Measurements from ENCODE around the gene GIT2.
"Not testable (repeated sequence)": the region's sequence is repeated elsewhere in the genome, so short reads cannot be mapped to it uniquely, and the experiment has no call there.

GIT2 gene

DNA sequence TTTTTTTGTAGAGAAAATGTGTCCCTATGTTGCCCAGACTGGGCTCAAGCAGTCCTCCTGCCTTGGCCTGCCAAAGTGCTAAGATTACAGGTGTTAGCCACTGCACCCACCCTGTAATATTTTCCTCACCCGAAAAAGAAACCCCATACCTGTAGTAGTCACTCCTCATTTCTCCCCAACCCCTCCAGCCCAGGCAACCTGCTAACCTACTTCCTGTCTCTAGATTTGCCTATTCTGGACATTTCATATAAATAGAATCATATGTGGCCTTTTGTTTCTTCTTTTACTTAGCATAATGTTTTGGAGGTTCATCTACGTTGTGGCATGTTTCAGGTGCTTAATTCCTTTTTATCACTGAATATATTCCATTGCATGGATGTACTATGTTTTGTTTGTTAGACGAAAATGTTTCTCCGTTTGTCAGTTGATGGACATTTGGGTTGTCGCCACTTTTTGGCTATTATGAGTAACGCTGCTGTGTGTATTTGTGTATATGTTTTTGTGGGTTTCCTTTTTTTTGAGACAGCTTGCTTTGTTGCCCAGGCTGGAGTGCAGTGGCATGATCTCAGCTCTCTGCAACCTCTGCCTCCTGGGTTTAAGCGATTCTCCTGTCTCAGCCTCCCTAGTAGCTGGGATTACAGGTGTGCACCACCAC lies 9.3 kb upstream of the GIT2 start:
- no peak for DNase-seq

DNA sequence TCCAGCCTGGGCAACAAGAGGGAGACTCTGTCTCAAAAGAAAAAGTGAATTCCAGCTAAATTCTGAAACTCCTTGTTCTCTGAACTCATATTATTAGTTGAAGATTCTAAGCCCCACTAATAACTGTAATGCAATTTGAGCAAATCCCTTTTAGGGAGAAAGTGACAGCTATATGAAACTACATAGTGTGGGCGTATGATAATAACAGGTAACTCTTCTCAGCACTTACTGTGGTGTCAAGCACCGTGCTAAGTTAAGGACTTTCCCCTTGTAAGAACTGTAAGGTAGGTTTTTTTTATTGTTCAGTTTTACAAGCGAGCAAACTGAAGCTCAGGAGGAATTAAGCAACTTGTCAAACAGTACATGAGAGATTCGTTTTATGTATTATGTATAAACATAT lies 8.4 kb upstream of the GIT2 start:
- DNase-seq, result no peak

DNA sequence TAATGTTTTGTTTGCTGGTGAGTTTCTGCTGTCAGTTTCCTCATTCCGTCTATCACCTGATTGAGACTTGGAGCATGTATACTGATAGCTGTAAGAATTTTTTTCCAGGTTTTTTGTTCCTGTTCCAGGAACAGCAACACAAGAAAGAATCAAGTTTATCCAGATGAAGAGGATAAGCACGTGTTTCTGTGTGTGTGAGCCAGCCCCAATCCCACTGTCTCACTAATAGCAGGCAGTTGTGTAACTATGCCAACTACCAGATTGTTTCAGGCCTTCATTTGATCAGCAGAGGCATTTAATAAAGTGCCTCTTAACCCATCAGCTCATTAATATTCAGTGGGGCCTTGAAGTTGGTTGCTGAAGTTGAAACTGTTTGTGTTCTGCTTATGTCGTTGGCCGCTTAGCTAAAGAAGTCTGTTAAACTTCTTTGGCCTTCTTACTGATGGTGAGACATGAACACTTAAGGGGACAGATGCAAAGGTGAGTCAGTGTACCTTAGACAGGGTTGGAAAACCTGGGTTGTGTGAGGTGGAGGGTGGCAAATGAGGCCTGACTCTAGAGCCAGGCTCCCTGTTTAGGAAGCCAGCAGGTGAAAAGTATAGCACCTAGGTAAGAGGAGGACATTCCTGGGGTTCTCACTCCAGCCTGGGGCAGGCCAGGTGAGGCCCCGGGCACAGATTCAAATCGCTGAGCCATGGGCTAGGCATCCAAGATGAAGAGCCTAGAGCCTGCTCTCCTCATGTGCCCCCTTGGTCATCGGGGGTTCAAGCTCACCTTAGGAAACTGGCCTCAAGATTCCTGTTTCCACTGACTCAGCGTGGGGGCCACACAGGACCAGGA lies 6.7 kb upstream of the GIT2 start:
- DNase-seq, result no peak

DNA sequence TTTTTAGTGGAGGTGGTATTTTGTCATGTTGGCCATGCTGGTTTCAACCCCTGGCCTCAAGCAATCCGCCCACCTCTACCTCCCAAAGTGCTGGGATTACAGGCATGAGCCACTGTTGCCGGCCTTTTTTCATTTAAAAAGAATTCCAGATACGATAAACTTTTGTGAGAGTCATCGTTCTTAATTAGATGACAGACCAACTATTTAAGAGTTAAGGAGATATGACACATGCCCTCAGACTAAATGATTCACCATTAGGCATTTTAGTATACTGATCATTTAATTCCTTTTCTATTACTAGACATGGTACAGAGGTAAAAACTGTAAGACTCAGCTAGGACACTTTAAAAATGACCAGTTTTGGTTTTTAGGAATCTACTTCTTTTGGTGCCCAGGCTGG lies 5.4 kb upstream of the GIT2 start:
- DNase-seq, result no peak

DNA sequence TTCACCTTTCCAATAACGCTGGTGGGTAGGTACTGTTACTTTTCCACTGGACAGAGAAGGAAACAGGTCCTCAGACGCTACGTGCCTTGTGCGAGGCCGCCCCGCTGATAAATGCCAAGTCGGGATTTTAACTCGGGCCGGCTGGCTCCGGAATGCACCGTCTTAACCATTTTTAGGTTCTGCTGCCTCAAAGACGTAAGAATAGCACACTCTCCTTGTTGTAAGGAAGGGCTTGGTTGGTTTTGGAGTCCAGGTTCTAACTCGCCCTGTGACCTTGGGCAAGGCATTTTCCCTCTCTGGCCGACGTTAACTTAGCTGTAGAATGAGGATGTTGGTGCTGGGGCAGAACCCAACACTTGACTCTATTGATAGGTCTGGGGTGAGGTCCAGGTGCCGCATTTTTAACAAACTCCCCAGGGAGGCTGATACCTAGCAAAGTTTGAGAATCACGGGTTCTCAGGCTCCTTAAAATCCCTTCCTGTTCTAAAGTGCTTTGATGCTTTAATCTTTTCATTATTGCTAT lies 3.9 kb upstream of the GIT2 start:
- no peak for DNase-seq

GRCh38 chr12:109999649-109999971 lies 3.4 kb upstream of the GIT2 start:
- DNase-seq, result no peak

DNA sequence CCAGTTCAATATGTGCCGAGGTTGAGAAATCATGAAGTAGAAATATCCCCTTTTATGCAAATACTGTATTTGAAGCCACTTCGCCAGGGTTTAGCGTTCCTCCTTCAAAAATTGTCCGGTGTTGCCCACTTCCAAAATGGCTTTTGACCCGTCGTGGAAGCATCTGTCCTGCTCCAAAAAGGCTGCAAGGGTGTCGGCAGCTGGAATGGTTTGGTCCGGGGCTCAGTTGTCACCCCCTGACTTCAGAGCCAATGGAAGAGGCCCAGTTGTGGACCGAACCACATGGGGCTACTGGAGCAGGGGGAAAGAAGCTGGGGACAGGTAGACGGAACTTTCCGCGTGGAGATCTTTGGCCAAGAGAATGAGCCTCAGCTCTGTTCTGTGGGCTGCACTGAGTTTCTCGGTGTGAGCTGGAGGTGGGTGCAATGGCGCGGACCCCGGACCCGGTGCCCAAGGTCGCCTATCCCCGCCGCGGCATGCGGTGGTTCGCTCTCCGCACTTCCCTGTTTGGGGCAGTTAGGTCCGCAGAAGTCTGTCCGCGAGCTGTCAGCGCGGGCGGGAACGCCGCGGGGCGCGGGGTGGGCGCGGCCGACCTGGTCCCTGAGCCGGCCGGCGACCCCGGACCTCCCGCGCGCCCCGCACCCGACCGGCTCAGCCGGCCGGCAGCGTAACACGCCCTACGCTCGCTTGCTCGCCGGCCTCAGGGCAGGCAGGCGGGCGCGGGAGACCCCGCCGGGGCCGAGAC lies 2.9 kb upstream of the GIT2 start, which contains the start of gene ANKRD13A:
TSS of gene ANKRD13A (plus strand) at position 527 of the 745 bp plus-strand sequence. CDS start 259 bp downstream, outside the sequence.
- DNase-seq, result peak; percentile 89

DNA sequence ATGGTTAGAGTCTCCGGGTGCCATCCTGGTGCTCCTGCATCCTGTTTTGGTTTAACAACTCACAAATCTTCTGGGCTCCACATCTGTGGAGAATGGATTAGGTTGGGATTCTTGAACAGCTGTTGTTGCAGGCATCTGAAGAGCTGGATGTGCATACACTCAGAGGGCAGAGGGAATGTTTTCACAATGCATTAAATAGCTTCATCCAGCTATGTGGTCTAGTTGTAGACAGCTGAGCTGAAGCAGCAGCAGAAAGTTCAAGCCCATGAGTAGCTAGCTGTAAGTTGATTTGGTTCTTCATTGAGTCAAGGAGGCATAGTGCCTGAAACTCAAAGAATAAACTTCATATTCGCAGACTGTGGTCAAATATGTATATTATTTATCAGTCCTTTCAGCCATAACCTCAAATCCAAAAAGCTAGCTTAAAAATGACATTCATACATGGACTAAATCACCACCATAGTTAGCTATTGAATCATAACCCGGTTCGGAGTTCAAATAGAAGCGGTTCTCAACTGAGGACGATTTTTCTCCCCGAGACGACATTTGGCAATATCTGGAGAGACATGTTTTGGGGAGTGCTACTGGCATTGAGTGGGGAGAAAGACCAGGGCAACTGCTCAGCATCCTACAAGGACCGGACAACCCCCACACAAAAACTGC lies 2.2 kb upstream of the GIT2 start:
- DNase-seq, result no peak

GRCh38 chr12:109997393-109997792 lies 1.2 kb upstream of the GIT2 start:
- DNase-seq, result no peak

GRCh38 chr12:109996483-109996853 lies 300 bp upstream of the GIT2 start:
- DNase-seq, result no peak

GRCh38 chr12:109995361-109995685 lies 845 bp downstream of the GIT2 start:
- no peak for DNase-seq

- no peak for DNase-seq
Observed at GRCh38 chr12:109994401-109995175, 1.6 kb downstream of the GIT2 start.

- DNase-seq, result no peak
Observed at GRCh38 chr12:109993091-109993490, 3.1 kb downstream of the GIT2 start.

DNA sequence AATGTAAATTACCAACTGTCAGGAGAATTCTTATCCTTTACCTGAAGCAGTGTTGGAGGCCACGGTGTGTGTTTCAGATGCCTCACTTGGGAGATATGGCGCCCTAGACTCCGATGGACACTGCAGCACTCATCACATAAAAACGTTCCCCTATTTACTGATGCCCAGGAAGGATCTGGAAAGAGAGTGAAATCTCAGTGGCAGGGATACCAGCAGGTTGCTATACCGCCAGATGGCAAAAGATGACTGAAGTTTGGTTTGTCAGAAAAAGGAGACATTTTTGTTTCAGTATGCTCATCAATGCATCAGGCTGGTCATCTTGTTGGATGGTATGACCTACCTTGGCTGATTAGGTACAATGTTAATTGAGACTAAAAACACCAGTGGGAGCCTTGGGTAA lies 4.6 kb downstream of the GIT2 start:
- no peak for DNase-seq

DNA sequence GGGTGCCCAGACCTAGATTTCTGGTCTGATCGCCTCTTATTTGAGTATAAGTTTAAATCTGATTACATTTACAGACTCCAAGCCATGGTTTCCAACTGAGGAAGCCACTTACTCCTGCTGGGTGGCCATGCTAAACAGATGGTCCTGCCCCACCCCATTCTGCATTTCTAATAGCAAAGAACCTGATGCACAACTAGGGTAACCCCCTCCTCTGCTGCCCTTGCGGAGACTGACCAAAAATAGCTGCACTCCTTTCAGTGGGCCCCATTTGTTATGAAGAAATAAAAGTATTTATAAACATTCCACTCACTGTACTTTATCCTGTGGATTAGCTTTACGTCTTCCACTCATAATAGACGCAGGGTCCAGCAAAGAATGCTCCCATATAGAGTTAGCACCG lies 6.8 kb downstream of the GIT2 start:
- no peak for DNase-seq

- DNase-seq, result no peak
Observed at GRCh38 chr12:109988903-109989302, 7.3 kb downstream of the GIT2 start.

DNA sequence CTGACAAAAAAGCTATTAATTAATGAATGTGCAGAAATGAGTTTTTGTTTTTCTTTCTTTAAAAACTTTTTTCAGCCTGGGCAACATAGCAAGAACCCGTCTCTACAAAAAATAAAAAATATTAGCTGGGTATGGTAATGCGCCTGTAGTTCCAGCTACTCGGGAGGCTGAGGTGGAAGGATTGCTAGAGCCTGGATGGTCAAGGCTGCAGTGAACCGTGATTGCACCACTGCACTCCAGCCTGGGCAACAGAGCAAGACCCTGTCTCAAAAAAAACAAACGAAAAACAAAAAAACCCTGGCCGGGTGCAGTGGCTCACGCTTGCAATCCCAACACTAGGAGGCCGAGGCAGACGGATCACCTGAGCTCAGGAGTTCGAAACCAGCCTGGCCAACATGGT lies 7.9 kb downstream of the GIT2 start:
- no peak for DNase-seq

- no peak for DNase-seq
Observed at GRCh38 chr12:109987615-109988014, 8.6 kb downstream of the GIT2 start.

DNA sequence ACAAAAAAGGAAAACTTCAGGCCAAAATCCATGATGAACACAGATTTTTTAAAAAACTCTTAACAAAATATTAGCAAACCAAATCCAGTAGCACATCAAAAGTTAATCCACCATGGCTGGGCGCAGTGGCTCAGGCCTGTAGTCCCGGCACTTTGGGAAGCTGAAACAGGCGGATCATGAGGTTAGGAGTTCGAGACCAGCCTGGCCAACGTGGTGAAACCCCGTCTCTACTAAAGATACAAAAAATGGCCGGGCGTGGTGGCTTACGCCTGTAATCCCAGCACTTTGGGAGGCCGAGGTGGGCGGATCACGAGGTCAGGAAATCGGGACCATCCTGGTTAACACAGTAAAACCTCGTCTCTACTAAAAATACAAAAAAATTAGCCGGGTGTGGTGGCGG lies 9.9 kb downstream of the GIT2 start:
- not testable (repeated sequence) for DNase-seq

DNA sequence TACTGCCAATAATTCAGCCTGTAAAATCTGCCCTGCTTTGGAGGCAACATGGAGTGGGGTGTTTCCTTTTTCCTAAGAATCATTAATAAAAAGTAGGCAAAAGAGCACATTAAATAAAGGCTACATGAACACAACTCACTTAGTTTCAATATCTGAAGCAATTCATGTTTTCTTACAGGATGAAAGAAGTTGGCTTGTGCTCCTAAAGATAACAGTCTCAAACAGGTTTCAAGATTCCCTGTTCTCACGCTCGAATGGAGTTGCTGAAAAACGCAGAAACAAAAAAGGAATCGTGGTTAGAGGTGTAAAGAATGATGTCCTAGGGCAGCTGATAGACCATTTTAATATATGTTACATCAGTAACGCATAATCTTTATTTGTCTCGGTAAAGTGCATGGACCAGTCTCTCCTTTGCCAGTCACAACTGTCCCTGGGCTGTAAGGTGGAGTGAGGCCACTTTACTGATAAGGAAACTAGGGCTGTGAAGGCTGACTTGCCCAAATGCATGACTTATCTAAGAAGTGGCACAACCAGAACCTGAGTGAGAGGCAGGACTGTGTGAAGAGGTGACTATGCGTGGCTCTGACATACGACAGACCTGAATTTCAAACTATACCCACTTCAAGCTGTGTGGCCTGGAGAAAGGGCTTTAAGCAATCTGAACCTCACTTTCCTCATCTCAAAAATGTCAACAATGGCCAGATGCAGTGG lies 12.6 kb downstream of the GIT2 start:
- DNase-seq, result no peak

GRCh38 chr12:109982210-109982609 lies 14.0 kb downstream of the GIT2 start:
- DNase-seq, result no peak

GRCh38 chr12:109981311-109981710 lies 14.9 kb downstream of the GIT2 start:
- no peak for DNase-seq

Data from activated gamma-delta T cell treated with Interleukin-2 at 50 U/mL for 16 hours (primary cell).